Measurements from ENCODE around the gene RNFT2. TPM values are rescaled to one million over a fixed set of nuclear protein-coding genes. Genes with fewer than 3 reads are reported as not detected.

The RNFT2 gene
- total RNA-seq, 1 experiment from 2014 or later, result 29.5 TPM

GRCh38 chr12:116860263-116860662 lies 122.1 kb downstream of the RNFT2 start:
- H2BK15ac ChIP-seq (ENCODE audit: low read depth, low read length), result no peak overlapping the region
- H3K4ac ChIP-seq (ENCODE audit: low read depth, low read length), result no peak overlapping the region
- no peak overlapping the region for H3T11ph ChIP-seq (ENCODE audit: low read length)
- no peak overlapping the region for H4K8ac ChIP-seq (replicated peaks; ENCODE audit: insufficient read length, low read depth, low read length)
- no peaks in the 10 kb centered on the region for H3K79me2 ChIP-seq (ENCODE audit: insufficient read depth, low read length)
- no peak overlapping the region for H4K91ac ChIP-seq (ENCODE audit: insufficient read length, low read depth, low read length)
- no peak overlapping the region for H3K4me3 Mint-ChIP-seq
- no peaks in the 10 kb centered on the region for H3K9me3 Mint-ChIP-seq
- WGBS (ENCODE audit: extremely low coverage, insufficient read length, low lambda C conversion rate), result no CpG with 5 or more reads among the region's 3 CpGs
- DNase-seq, result no peak
- no peak overlapping the region for H3K14ac ChIP-seq (ENCODE audit: insufficient read depth, low read length)
- no peak overlapping the region for H2BK20ac ChIP-seq (ENCODE audit: low read depth, low read length, poor library complexity, severe bottlenecking)
- no peaks in the 10 kb centered on the region for H3K4me1 ChIP-seq (ENCODE audit: insufficient read depth, low read length)
- H3K27ac Mint-ChIP-seq, result no peak overlapping the region; a peak in 1 of 7 replicates
- H2BK5ac ChIP-seq (ENCODE audit: insufficient read length, low read length), result no peak overlapping the region
- no peak overlapping the region for H3K9ac ChIP-seq (ENCODE audit: extremely low read depth, insufficient read length, low read length)
- peaks cover 9 to 22% of the 10 kb centered on the region in 2 experiments for H3K4me1 Mint-ChIP-seq
- no peaks in the 10 kb centered on the region for H3K23me2 ChIP-seq (ENCODE audit: insufficient read length, low read depth, low read length, poor library complexity, severe bottlenecking)
- H3K18ac ChIP-seq (ENCODE audit: insufficient read length, low read depth, low read length), result no peak overlapping the region
- no peak overlapping the region for H3K23ac ChIP-seq (ENCODE audit: insufficient read length, low read depth, low read length)
- H2AK5ac ChIP-seq (ENCODE audit: insufficient read length, low read length), result no peak overlapping the region
- peaks cover 2% of the 10 kb centered on the region for H3K27me3 Mint-ChIP-seq (ENCODE audit: low read depth)
- no peak overlapping the region for H2BK12ac ChIP-seq (ENCODE audit: insufficient read length, low read depth, low read length)
- no peak for TF ChIP-seq CTCF (conservative IDR thresholded peaks at IDR 0.05)
- no peak overlapping the region for H3K27ac ChIP-seq (ENCODE audit: insufficient read length, low read depth, low read length)
- no peak overlapping the region for H3K4me2 ChIP-seq (ENCODE audit: insufficient read depth, insufficient read length, low read length)
- no peaks in the 10 kb centered on the region for H3K27me3 ChIP-seq (ENCODE audit: insufficient read depth, low read length)
- H4K5ac ChIP-seq (ENCODE audit: insufficient read length, low read depth, low read length), result no peak overlapping the region
- no peak overlapping the region for H2AFZ ChIP-seq (ENCODE audit: low read length)
- H3K9me3 ChIP-seq (ENCODE audit: control insufficient read depth, low read depth, low read length), result no peaks in the 10 kb centered on the region
- H3K36me3 Mint-ChIP-seq (ENCODE audit: insufficient read depth in 1 of 3, low read depth in 3 of 3), result no peaks in the 10 kb centered on the region; a peak in 1 of 7 replicates
- no peak overlapping the region for H2BK120ac ChIP-seq (ENCODE audit: low read depth, low read length, poor library complexity, severe bottlenecking)
- H3K79me1 ChIP-seq (ENCODE audit: insufficient read depth, low read depth, low read length, poor library complexity, severe bottlenecking), result no peaks in the 10 kb centered on the region
- no peaks in the 10 kb centered on the region for H4K20me1 ChIP-seq (ENCODE audit: control insufficient read depth, insufficient read depth, insufficient read length)
- no peak overlapping the region for H3K56ac ChIP-seq (ENCODE audit: insufficient read length, low read depth, low read length)

All from H9 (cell line).